HCEC 1CT (cell line): ENCODE data around the gene ST7.

Source experiments
- DNase-seq: peaks from one replicate; pipeline ENCODE4 v3.0.0-alpha.2; 2017

The ST7 gene

DNA sequence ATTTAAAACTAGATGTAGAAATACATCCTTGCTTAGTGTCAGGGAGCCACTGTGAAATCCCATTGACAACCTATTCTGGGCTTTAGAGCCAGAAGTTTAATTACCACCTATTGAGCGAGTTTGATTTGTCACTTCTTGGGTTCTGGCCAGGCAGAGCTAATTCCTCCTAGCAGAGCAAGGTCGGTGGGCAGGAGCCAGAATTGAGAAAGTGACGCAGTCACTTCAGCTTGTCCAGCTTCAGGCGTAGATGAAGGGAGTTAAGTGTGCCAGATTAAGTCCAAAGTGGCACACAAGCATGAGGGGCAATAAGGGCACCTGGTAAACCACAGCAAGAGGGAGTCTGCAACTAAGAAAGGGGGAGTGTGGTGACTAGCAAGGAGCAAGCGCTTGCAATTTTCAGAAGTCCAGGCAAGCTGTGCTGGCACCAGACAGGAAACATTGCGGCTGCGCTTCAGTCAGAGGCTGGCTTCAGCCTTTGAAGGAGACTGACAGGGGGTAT lies 119.4 kb downstream of the ST7 start:
- peak; percentile 8 for DNase-seq

DNA sequence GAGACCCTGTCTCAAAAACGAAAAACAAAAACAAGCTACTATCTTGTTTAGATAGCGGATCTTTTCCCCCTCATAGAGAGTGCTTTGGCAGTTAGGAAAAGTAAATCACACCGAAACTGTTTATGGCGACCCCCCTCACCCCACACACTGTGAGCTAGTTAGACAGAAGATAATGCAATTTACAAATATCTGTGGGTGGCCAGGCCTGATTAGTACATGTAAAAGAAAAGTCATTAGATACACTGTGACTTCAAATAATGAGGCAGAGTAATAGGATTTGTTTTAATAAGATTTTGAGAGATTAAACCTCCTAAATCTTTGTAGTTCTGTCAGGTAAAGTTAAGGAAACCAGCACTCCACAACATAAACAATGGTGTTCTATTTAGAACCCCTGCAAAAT lies 121.1 kb downstream of the ST7 start:
- DNase-seq: no peak

DNA sequence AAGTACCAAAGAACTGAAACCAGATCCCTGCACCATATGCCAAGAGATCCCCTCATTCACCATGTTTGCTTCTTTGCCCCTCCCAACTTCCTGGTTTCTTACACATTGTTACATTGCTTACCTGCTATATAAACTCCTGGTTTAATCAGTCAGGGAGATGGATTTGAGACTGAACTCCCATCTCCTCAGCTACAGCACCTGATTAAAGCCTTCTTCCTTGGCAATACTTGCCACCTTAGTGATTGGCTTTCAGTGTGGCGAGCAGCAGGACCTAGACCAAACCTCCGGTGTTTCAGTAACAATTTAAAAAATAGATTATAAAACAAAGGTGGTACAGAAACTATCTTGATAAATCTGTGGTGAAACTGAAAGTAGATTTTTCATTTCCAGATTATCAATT lies 122.6 kb downstream of the ST7 start:
- no peak for DNase-seq

DNA sequence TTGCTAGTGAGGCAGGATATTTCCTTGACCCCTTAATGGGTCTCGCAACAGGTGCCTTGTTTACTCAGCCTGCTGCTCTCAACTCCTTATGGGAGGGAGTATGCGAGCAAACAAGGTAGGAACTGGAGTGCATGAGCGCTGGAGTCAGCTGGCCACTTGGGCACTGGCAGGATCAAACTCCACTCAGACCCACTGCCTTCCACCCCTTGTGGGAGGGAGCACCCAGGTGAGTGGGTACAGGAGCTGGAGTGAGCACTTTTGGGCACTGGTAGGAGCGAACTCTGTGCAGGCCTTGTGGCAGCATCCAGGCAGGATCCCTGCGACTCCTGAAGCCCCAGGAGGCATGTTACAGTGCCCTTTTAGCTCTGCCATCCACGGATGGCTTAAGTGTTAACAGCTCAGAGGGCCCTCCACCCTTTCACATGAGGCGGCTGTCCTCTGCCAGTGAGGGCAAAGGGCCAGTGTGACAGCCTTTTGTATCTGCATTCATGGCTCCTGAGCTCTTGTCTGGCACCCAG lies 123.2 kb downstream of the ST7 start:
- DNase-seq: no peak

DNA sequence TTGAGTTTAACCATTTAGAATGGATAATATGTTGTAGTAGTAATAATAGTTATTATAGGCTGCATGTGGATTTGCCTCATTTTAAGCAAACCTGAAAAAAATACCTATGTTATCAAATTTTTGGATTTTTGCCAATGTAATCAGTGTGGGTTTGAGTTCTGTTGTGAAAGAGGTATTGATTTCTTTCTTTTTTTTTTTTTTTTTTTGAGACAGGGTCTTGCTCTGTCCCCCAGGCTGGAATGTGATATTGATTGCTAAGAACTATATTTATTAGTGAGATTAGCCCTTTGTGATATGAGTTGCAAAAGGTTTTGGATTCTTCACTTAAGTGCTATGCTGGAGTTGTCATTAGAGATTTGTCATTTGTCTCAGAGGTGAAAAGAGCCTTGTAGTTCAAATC lies 124.4 kb downstream of the ST7 start:
- no peak for DNase-seq

DNA sequence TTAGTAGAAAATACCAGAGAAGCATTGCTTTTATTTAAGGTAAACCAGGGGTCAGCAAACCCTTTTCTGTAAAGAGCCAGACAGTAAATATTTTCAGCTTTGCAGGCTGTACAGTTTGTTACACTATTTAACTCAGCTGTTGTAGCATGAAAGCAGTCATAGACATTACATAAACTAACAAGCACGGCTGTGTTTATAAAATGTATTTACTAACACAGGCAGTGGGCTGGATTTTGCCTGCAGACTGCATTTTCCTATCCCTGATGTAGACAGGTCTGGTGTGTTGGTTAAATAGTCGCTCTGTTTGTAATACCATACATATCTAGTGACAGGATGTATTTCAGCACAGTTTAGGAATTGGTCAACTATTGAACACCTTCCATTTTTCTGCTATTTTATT lies 129.3 kb downstream of the ST7 start:
- DNase-seq: no peak

DNA sequence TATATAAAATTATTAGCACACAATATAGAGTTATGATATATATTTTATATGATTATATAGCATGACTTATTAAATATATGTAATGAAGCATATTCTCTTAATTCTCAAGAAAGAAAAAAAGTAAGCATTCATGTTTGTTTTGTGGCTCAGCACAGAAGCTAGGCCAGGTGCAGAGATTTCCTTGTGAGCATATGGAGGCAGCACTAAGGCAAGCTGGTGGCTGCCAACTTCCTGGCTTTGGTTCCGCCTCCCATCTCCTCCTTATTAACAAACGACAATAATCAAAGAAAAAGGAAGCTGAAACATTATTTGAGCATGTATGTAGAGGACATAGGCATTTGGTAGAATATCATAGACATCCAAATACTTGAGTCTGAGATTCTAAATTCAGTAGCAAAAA lies 130.3 kb downstream of the ST7 start:
- no peak for DNase-seq

DNA sequence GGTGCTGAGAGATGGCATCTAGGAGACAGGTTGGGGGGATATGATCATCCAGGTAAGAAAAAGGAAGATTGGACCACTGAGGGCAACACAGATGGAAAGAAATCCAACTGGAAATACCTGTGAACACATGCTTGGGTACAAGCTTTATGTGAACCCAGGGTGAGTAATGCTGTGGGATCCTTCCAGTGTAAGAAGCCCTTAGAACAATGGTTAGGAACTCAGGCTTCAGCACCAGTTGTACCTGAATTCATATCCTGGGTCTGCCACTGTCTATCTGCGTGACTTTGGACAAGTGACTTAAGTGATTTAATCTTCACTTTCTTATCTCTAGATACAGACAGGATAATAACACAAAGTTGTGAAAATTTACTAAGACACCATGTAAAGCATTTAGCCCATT lies 131.0 kb downstream of the ST7 start:
- no peak for DNase-seq

DNA sequence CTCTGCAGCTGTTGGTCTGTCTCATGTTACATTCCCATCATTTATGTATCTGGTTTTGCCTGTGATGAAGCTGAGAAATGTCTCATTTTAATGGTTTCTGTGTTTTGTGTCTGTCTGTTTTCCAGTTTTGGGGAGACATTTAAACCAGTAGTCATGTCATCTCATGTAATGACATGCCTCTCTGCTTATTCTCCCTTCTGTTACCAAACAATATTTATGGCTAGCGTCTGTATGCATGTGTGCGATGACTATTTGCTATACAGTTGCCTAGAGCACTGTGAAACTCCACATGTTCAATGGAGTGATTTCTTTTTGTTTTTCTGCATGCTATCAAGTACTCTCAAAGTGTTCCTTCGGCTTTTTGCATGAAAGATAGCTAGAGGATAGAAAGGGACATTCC lies 132.0 kb downstream of the ST7 start:
- DNase-seq: no peak

DNA sequence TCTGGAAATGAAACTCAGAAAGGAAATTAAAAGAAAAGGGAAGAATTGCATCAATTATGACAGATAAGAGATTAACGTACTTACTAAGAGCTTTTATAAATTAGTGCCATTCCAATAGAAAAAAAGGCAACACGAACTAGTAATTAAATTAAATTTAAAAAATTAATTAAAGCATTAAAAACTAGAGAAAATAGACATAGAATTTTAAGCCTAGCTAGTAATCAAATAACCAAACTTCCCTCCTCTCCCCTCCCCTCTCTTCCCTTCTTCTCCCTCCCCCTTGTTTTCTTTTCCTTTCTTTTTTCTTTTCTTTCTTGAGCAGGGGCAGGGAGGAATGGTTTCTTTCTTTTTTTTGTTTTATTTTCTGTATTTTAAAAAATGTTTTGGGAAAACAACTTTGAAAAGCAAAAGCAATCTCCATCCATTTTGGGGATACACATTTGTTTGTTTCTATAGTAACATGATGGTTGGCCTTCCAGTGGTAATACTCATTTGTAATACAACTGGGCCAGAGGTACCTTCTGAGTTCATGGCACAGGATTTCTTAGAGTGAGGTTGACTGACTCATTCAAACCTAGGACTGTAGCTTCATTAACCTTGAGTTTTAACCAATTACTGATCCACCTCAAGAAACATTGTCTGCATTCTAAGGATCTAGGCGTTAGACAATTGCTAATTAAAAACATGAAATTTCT lies 132.6 kb downstream of the ST7 start:
- DNase-seq: peak; percentile 29

DNA sequence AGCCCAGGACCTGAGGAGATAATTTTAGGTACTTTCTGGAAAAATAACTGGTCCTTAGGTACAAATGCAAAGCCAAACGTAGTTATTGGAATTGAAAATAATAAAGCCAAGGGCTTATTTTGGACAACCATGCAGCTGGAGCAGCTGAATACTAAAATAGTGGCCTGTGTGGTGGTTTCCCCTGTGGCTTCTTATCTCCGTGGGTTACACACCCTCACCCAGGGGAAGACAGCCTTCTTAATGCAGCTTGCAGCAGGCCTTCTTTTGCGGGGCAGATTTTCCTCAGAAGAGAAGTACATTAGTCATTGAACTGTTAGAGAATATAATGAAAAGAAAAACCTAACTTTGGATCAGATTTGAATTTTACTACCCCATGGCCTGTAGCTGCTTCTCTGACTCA lies 133.5 kb downstream of the ST7 start:
- no peak for DNase-seq

DNA sequence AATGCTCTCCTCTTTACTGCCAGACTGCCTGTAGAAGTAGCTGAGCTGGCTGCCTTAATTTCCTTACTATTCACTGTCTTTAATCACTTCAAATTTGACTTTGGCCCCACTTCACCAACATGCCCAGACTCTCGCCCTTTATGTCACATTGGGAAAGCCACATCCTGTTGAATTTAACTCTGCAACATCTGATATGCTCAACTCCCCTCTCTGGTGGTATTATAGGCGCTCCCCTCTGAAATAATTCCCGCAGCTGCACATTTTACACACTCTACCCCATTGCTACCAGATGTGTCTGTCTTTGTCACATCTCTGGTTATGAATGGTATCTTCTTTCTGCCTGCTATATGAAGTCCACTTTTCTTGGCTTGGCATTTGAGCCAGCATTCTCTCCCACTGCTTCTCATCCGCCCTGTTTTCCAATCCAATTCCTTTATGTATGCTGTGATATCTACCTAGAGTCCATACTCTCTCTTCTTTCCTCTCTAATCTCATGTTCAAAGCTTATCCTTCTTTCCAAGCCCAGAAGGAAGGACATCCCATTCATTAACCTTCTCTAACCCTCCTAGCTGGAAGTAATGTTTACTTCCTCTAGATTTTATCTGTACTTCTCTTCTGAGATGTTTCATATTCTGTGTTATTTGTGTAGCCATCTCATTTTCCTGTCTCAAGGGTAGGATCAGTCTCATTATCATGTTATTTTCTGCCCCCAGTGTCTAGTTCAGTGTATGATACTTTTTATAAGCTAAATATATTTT lies 134.5 kb downstream of the ST7 start:
- DNase-seq: no peak

DNA sequence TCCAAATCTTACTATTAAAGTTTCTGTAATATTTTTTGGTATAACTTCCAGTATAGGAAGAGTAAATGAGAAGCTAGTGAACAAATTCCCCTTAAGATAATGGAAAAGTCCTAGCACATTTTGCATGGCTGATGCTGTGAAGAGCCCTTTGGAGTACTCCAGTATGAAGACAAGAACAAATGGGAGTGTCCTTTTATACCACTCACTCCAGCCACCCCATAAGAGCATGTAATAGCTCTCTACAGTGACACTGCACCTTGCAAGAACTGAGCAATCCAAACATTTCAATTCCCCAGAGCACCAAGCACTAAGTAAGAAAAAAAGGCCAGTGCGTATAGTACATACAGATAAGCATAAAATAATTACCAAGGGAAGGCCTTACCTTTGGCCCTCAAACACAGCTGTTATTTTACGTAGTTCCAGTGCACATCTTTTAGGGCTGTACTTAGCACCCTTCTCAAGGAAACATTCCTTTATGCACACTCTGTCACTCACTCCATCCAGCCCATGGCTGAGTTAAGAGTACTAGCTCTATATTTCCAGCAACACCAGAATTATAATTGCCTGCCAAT lies 135.4 kb downstream of the ST7 start:
- DNase-seq: no peak

DNA sequence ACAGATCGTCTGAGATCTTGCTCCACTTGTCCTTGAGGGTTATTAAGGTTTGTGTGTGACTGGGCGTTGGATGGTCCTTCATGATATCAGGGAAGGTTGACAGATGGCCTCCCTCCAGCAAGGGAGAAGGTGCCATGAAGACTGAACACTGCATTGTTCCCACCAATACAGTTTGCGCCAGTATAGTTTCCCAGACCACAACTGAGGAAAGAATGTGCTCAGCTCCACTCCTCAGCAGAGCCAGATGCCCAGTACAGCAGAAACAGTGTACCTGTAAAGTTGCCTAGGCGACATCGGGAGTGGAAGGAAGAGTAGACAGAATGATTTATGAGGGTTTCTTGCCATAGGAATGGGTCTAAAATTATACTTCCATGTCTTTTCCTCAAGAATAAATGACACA lies 137.5 kb downstream of the ST7 start:
- no peak for DNase-seq

DNA sequence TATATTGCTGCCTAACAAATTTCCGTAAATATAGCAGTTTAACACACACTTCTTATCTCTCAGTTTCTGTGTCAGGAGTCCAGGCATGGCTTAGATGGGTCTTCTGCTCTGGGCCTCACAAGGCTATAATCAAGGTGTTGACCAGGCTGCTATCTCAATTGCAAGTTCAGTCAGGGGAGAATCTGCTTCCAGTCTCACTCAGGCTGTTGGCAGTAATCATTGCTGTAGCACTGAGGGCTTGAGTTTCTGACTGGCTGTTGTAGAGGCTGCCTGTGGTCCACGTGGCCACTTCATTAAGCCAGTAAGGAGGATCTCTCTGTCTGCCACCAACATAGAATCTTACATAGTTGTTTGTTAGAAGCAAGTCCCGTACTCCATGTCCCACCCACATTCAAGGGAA lies 138.4 kb downstream of the ST7 start:
- DNase-seq: no peak

DNA sequence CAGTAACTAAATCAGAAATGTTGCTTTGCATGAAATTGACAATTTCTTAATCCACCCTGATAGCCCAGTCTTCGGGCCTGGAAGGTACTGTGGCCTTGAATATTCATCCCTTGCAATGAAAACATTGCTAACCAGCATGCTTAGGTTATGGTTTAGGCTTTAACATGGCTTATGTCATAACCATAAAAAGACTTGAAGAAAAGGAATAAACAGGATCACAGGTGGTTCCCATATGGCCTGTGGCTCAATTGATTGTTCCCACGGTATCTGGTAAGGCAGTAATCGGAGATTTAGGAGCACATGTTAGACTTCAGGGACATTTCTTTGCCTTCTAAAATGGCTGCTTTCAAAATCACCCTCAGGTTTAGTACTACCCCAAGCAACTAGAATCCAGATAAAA lies 139.5 kb downstream of the ST7 start:
- DNase-seq: peak; percentile 40

DNA sequence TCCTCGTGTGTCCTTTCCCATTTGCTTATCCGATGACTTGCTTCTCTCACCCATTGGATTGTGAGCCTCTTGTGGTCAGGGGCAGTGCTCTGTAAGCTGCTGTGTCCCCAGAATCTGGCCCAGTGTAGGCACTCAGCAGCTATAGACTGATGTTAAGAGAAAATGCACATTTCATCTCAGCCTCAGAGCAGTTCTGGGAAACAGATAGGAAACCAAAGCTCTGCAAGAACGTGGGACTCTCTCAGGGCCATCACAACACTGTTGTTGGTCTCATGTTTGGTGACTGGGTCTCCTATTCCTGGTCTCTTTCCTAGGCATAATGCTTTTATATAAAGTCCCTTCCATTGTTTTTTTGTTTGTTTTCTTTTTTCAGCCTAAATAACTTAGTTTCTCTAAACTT lies 141.2 kb downstream of the ST7 start:
- no peak for DNase-seq

DNA sequence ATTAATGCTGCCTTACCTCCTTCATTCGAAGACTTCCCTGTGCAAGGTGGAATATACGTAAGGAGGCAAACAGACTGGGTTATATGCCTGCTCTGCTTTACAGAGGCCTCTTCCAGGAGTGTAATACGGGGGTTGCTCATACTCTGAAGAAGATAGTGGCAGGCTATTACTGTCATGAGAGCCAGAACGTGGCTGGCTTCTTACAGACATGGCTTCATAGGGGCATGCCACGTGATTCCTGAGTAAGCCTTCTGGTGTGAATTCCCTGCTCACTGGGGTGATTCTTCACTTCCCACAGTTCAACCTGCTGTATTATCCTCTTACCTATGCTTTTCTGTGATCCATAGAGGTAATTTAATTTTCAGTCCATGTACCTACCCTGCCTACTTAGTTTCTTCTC lies 141.8 kb downstream of the ST7 start:
- no peak for DNase-seq

DNA sequence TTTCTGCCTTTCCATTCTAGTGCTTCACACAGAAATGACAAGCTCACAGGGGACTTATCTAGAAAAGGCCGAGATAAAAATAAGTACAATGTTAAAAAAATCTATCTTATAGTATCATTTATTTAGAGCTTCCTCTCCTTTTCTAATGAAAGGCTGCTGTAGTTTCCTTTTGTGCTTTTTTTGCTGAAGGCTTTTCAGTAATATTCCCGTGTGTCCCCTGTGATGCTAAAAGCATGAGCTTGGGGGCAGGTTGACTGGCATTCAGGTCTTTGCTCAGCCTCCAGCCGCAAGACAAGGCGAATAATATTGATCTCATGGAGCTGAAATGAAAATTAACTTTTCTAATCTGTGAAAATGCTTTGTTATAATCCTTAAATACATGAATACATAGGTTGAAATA lies 143.0 kb downstream of the ST7 start:
- DNase-seq: no peak

DNA sequence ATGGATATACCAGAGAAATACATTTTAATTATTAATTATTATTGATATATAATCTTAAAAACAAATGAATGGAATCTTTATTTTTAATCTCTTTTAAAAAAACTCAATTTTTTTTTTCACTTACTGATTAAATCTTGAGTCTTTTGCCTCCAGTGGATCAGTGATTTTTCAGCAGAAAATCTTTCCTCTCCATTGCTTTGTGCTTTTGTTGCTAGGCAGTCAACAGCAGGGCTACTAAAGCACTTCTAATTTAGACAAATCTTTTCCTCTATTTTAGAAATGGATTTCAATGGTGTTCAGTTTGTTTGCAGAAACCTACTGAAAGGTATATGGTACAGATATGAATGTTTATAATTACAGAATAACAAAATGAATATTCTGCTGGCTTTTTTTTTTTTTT lies 143.6 kb downstream of the ST7 start:
- DNase-seq: no peak

DNA sequence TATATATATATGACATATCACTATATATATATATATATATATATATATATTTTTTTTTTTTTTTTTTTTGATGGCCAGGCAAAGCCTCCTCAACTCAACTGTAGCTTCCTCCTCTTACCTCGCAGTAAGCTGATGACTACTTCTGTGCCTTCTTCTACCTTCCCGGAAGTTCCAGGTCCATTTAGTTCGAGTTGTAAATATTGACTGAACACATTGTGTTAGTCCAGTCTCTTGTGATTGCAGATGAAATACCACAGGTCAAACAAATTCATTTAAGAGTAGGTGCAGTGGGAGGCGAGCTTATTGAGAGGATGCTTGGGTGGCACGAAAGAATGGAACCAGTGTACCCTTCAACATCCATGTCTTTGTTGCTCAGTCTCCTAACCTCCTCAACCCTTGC lies 144.6 kb downstream of the ST7 start:
- no peak for DNase-seq

DNA sequence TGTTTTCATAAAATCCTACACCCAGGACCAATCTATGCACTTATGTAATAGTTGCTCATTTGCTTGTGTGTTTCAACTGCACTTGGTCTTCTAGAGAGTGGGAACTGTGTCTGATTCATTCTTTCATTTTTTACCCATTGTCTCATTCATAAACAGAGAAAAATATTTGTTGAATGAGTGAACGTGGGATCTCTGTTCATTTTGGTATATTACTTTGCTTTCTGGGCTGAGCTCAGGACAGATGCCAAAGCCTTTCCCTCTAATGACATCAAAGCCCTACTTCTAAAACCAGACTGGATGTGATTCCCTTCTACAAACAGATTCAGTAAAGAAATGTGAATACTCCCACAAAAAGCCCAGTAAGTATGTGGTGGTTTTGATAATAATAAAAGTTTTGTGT lies 145.2 kb downstream of the ST7 start:
- DNase-seq: peak; percentile 95

DNA sequence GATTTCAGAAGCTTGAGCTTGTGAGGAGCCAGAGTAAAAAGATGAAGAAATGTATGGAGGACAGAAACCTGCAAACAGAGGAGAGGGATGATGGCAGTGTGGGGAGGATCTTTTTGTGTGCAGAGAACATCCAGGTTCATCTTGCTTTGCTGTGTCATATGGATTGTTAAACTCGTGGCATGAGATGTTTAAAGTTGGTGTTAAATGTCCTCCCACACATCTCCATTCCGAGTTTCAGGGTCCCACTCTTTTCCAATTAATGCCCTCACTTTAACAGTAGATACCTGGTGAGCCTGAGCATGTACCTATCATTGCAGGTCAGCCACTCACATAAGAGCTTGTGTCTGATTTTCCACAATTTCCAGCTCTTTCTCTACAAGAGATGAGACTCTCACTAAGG lies 147.7 kb downstream of the ST7 start:
- DNase-seq: no peak
